Endothelial cell of umbilical vein (primary cell): Measurements from ENCODE around the gene DIS3L2. TPM values are rescaled to one million over a fixed set of nuclear protein-coding genes. Genes with fewer than 3 reads are reported as not detected.

Experiments
- BruUV-seq: library from RNA; stranded (reverse); fragments of 400-500 nt; replicated peaks from 2 replicates; lab custom pipeline; 2021; lab: Mats Ljungman, UMichigan
- CTCF ChIA-PET: fragments of 300-600, 350-600 bp; sonication (Branson Sonifier 250); formaldehyde crosslinking; loops from one replicate; lab custom pipeline; 2021; ENCODE audit warnings: antibody characterized with exemption, inconsistent platforms; lab: Charles Lee
- POLR2A ChIA-PET: fragments of 300-600, 350-600 bp; sonication (Branson Sonifier 250); formaldehyde crosslinking; loops from one replicate; lab custom pipeline; 2021; ENCODE audit warnings: antibody characterized with exemption, inconsistent platforms; lab: Charles Lee
- DNase-seq: peaks from one replicate; pipeline ENCODE4 v3.0.0-alpha.2; 2011; ENCODE audit warnings: low read depth, low spot score
- FAIRE-seq: peaks from 2 replicates; lab custom pipeline; 2011; peaks lifted over from hg19 to GRCh38; lab: Jason Lieb, UNC
- H2AFZ ChIP-seq: 2 replicates; pipeline ENCODE4 v1.6.0; 2012; ENCODE audit warnings: low read depth, low read length, control low read depth, inconsistent platforms
- H3K27ac ChIP-seq: 2 replicates; pipeline ENCODE4 v1.5.1; 2011; ENCODE audit warnings: low read depth, mild to moderate bottlenecking, control low read depth, low read length, moderate library complexity; ENCODE audit not compliant: insufficient read depth
- H3K27me3 ChIP-seq, 2 experiments: 2 replicates each; pipeline versions ENCODE4 v1.6.0 to v1.6.1; 2011; ENCODE audit warnings: low read length in 2 of 2, mixed read lengths in 1 of 2; ENCODE audit not compliant: control insufficient read depth in 2 of 2, insufficient read depth in 2 of 2
- H3K36me3 ChIP-seq, 2 experiments: 2 replicates in 1 of 2; 3 replicates in 1 of 2; pipeline ENCODE4 v1.5.1; 2011; ENCODE audit warnings: low read length in 2 of 2, mild to moderate bottlenecking in 1 of 2, moderate library complexity in 1 of 2; ENCODE audit not compliant: control insufficient read depth in 2 of 2, insufficient read depth in 2 of 2; ENCODE audit errors: extremely low read depth in 1 of 2
- H3K4me1 ChIP-seq: 3 replicates; pipeline ENCODE4 v1.5.1; 2011; ENCODE audit warnings: mild to moderate bottlenecking, low read length; ENCODE audit not compliant: control insufficient read depth, insufficient read depth; ENCODE audit errors: extremely low read depth
- H3K4me2 ChIP-seq: 2 replicates; pipeline ENCODE4 v1.6.1; 2011; ENCODE audit warnings: low read length, control low read depth, mixed read lengths; ENCODE audit not compliant: insufficient read depth
- H3K4me3 ChIP-seq, 3 experiments: fragments of 200-600 bp in 1 of 3; sonication (generic), shearing (Covaris generic) in 1 of 3; replicated peaks in 1 of 3; 2 replicates each; pipeline ENCODE4 v1.5.1; 2011 to 2016; ENCODE audit warnings: control low read depth in 3 of 3, low read length in 3 of 3, mild to moderate bottlenecking in 2 of 3, inconsistent platforms in 1 of 3, low read depth in 1 of 3, moderate library complexity in 1 of 3; ENCODE audit not compliant: insufficient read depth in 1 of 3
- H3K79me2 ChIP-seq: 2 replicates; pipeline ENCODE4 v1.6.0; 2012; ENCODE audit warnings: low read length, inconsistent platforms; ENCODE audit not compliant: control insufficient read depth, insufficient read depth
- H3K9ac ChIP-seq: replicated peaks from 2 replicates; pipeline ENCODE3; 2011; ENCODE audit warnings: low read length, control low read depth; ENCODE audit not compliant: insufficient read depth; ENCODE audit errors: extremely low read depth
- H3K9me1 ChIP-seq: replicated peaks from 3 replicates; pipeline ENCODE4 v1.6.0; 2011; ENCODE audit warnings: mild to moderate bottlenecking, low read length; ENCODE audit not compliant: control insufficient read depth, insufficient read depth; ENCODE audit errors: extremely low read depth
- H3K9me3 ChIP-seq: replicated peaks from 2 replicates; pipeline ENCODE4 v1.5.1; 2012; ENCODE audit warnings: low read length, inconsistent platforms; ENCODE audit not compliant: control insufficient read depth, insufficient read depth
- H4K20me1 ChIP-seq: replicated peaks from 2 replicates; pipeline ENCODE3; 2011; ENCODE audit warnings: mild to moderate bottlenecking, low read length; ENCODE audit not compliant: control insufficient read depth, insufficient read depth; ENCODE audit errors: extremely low read depth
- EZH2 ChIP-seq: IDR thresholded peaks from 2 replicates; pipeline ENCODE4 v1.6.1; 2012; ENCODE audit warnings: borderline replicate concordance, low read depth, mild to moderate bottlenecking, moderate library complexity, low read length, inconsistent platforms; ENCODE audit not compliant: severe bottlenecking
- FOS ChIP-seq: IDR thresholded peaks from 2 replicates; pipeline ENCODE4 v1.6.1; 2011; ENCODE audit warnings: mild to moderate bottlenecking, low read length, moderate library complexity, borderline replicate concordance; ENCODE audit not compliant: insufficient read depth
- GATA2 ChIP-seq: IDR thresholded peaks from 2 replicates; pipeline ENCODE4 v1.7.0; 2011; ENCODE audit warnings: low read depth, mild to moderate bottlenecking, moderate library complexity, mixed read lengths, low read length; ENCODE audit not compliant: insufficient read length, insufficient read depth
- JUN ChIP-seq: IDR thresholded peaks from 2 replicates; pipeline ENCODE4 v1.6.1; 2011; ENCODE audit warnings: borderline replicate concordance, low read depth; ENCODE audit not compliant: insufficient read length, insufficient read depth
- MAX ChIP-seq: IDR thresholded peaks from 2 replicates; pipeline ENCODE4 v1.6.1; 2011; ENCODE audit not compliant: insufficient read depth, insufficient read length
- MYC ChIP-seq: IDR thresholded peaks from one replicate; pipeline ENCODE4 v1.6.1; 2011; ENCODE audit warnings: mild to moderate bottlenecking, low read depth, low read length
- POLR2A ChIP-seq: IDR thresholded peaks from 2 replicates; pipeline ENCODE4 v1.6.1; 2012; ENCODE audit warnings: low read depth, mild to moderate bottlenecking, control low read depth, low read length
- POLR2AphosphoS5 ChIP-seq: IDR thresholded peaks from 2 replicates; pipeline ENCODE4 v1.6.1; 2012; ENCODE audit warnings: low read depth, mild to moderate bottlenecking, control low read depth, low read length, moderate library complexity; ENCODE audit not compliant: insufficient read depth
- dilution Hi-C: fragments of 300-500 bp; cut with MboI; formaldehyde crosslinking; loops from one replicate; pipeline ENCODE4 v1.15.0; 2019; ENCODE audit warnings: low sequenced_read_pairs; ENCODE audit not compliant: extremely low pct_ligation_motif_present
- intact Hi-C: fragments of 100-400 bp; cut with micrococcal nuclease; formaldehyde crosslinking; loops from one replicate; pipeline ENCODE4 v1.10.0; 2022
- polyA plus RNA-seq, 4 experiments: library from polyadenylated mRNA; depleted of rRNA in 3 of 4; stranded (reverse) in 3 of 4; unstranded in 1 of 4; fragments of >200 nt; gene quantifications; 2 replicates each; pipeline versions ENCODE4 v1.2.1 to v1.2.3, GENCODE V29; 2011 to 2012; ENCODE audit warnings: missing spikeins in 1 of 4
- total RNA-seq: library from RNA; stranded (reverse); gene quantifications from 2 replicates; pipeline ENCODE4 v1.2.3, GENCODE V29; 2021
- TF ChIP-seq, protein P1 (sequence below), 2 donors: IDR thresholded peaks; 1 replicate in 1 of 2; 2 replicates in 1 of 2; pipeline ENCODE4 v1.5.1; 2011; ENCODE audit warnings: low read length in 2 of 2, mild to moderate bottlenecking in 2 of 2, moderate library complexity in 2 of 2, control low read depth in 1 of 2, inconsistent platforms in 1 of 2, low read depth in 1 of 2; ENCODE audit not compliant: insufficient read depth in 1 of 2; ENCODE audit errors: extremely low read depth in 1 of 2

DIS3L2 gene
- total and polyA plus RNA-seq, 2 donors (not counting 3 experiments of a cell fraction or from before 2014, with no cell fraction given) = 14.6 to 31.2 TPM

DNA sequence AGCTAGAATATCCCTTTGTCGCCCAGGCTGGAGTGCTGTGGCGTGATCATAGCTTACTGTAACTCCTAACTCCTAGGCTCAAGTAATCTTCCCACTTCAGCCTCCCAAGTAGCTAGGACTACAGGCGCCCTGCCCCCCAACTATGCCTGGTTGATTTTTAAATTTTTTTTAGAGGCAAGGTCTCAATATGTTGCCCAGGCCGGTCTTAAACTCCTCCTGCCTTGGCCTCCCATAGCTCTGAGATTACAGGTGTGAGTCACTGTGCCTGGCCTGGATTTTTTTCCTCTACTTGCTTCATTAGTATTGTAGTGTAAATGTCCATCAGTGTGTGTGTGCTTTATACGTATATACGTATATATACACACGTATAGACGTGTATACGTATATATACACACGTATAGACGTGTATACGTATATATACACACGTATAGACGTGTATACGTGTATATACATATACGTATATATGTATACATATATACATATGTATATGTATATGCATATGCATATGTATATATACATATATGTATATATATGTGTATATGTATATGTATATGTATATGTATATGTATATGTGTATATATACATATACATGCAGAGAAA, 124.4 kb downstream of the DIS3L2 start:
- DNase-seq = no peak
- Histone ChIP-seq H3K36me3 (no peaks in the 10 kb centered on the region), H3K4me1 (no peaks in the 10 kb centered on the region), H4K20me1 (no peaks in the 10 kb centered on the region), H3K4me3 (no peak overlapping the region), H3K9me3 (no peaks in the 10 kb centered on the region), H3K4me2 (no peak overlapping the region), H3K9me1 (no peaks in the 10 kb centered on the region), H3K79me2 (no peaks in the 10 kb centered on the region), H3K27ac (no peak overlapping the region), H2AFZ (no peak overlapping the region), H3K9ac (no peak overlapping the region), H3K27me3 (no peaks in the 10 kb centered on the region)
- POLR2A ChIA-PET = no interaction called here
- TF ChIP-seq, protein P1, sequence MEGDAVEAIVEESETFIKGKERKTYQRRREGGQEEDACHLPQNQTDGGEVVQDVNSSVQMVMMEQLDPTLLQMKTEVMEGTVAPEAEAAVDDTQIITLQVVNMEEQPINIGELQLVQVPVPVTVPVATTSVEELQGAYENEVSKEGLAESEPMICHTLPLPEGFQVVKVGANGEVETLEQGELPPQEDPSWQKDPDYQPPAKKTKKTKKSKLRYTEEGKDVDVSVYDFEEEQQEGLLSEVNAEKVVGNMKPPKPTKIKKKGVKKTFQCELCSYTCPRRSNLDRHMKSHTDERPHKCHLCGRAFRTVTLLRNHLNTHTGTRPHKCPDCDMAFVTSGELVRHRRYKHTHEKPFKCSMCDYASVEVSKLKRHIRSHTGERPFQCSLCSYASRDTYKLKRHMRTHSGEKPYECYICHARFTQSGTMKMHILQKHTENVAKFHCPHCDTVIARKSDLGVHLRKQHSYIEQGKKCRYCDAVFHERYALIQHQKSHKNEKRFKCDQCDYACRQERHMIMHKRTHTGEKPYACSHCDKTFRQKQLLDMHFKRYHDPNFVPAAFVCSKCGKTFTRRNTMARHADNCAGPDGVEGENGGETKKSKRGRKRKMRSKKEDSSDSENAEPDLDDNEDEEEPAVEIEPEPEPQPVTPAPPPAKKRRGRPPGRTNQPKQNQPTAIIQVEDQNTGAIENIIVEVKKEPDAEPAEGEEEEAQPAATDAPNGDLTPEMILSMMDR (IDR thresholded peaks at IDR 0.05; ENCODE audit: extremely low read depth in 1 of 2, insufficient read depth in 1 of 2, low read depth in 1 of 2, low read length in 2 of 2) = no peak
- TF ChIP-seq MAX = no peak
- no peak for TF ChIP-seq POLR2AphosphoS5
- no peak for TF ChIP-seq GATA2
- no peak for TF ChIP-seq EZH2
- TF ChIP-seq MYC = no peak
- TF ChIP-seq FOS = no peak
- no peak for TF ChIP-seq POLR2A
- no peak for TF ChIP-seq JUN
- no TSS peak for BruUV-seq
- CTCF ChIA-PET = interaction anchor here (0.9 to 1.3 kb wide), 2 partner anchors 13 to 161 kb away, joined by 3 read pairs; no protein-coding TSS in a partner anchor
- dilution Hi-C loops = no loop called here
- intact Hi-C loops = no loop called here
- FAIRE-seq = no peak
